PC-3 (cell line): ENCODE data around the gene RAP1GAP. TPM values are rescaled to one million over a fixed set of nuclear protein-coding genes. Genes with fewer than 3 reads are reported as not detected.

Source experiments
- ATAC-seq: fragments of 200-7000 bp; cut with Tn5 transposase; 2 replicates; pipeline ENCODE4 v1.9.1; 2020; ENCODE audit warnings: mild to moderate bottlenecking, moderate library complexity
- BruUV-seq: library from RNA; stranded (reverse); fragments of 400-500 nt; replicated peaks from 2 replicates; lab custom pipeline; 2021; lab: Mats Ljungman, UMichigan
- CTCF ChIA-PET: fragments of 300-600 bp; sonication (Branson Sonifier 250); formaldehyde crosslinking; loops from one replicate; lab custom pipeline; 2022; ENCODE audit warnings: antibody characterized with exemption; lab: Charles Lee
- POLR2A ChIA-PET: fragments of 300-600 bp; sonication (Branson Sonifier 250); formaldehyde crosslinking; loops from one replicate; lab custom pipeline; 2022; ENCODE audit warnings: antibody characterized with exemption; ENCODE audit not compliant: unreplicated experiment; lab: Charles Lee
- DNase-seq: peaks from one replicate; pipeline ENCODE4 v3.0.0-alpha.2; 2015
- H2AFZ ChIP-seq: fragments of 300-600 bp; sonication (generic); 2 replicates; pipeline ENCODE4 v1.6.0; 2016; ENCODE audit warnings: antibody characterized with exemption, low read length
- H3F3A ChIP-seq: fragments of 300-600 bp; sonication (generic); one replicate; pipeline ENCODE4 v1.6.0; 2017; ENCODE audit warnings: antibody characterized with exemption, low read length, control low read depth, mild to moderate bottlenecking; ENCODE audit not compliant: unreplicated experiment
- H3K27ac ChIP-seq: fragments of 300-600 bp; sonication (generic); 2 replicates; pipeline ENCODE4 v1.5.1; 2016; ENCODE audit warnings: mild to moderate bottlenecking, low read length
- H3K27me3 ChIP-seq: fragments of 300-600 bp; sonication (generic); 2 replicates; pipeline ENCODE4 v1.6.1; 2016; ENCODE audit warnings: low read length, mixed read lengths
- H3K36me3 ChIP-seq: fragments of 300-600 bp; sonication (generic); 2 replicates; pipeline ENCODE4 v1.6.1; 2016; ENCODE audit warnings: low read depth, mixed run types, low read length, mixed read lengths
- H3K4me1 ChIP-seq: fragments of 300-600 bp; sonication (generic); 2 replicates; pipeline ENCODE4 v1.5.1; 2016; ENCODE audit warnings: low read length; ENCODE audit not compliant: insufficient read depth
- H3K4me2 ChIP-seq: fragments of 300-600 bp; sonication (generic); 2 replicates; pipeline ENCODE4 v1.6.0; 2016; ENCODE audit warnings: low read length
- H3K4me3 ChIP-seq: fragments of 300-600 bp; sonication (generic); 2 replicates; pipeline ENCODE4 v1.5.1; 2016; ENCODE audit warnings: mild to moderate bottlenecking, low read length, mixed read lengths
- H3K79me2 ChIP-seq: fragments of 300-600 bp; sonication (generic); 2 replicates; pipeline ENCODE4 v1.6.1; 2017; ENCODE audit warnings: low read length, mixed read lengths
- H3K9ac ChIP-seq: fragments of 300-600 bp; sonication (generic); 2 replicates; pipeline ENCODE4 v1.6.0; 2016; ENCODE audit warnings: mild to moderate bottlenecking, low read length
- H3K9me2 ChIP-seq: fragments of 300-600 bp; sonication (generic); replicated peaks from 2 replicates; pipeline ENCODE4 v1.6.1; 2016; ENCODE audit warnings: mixed run types, low read length, mixed read lengths
- H3K9me3 ChIP-seq: fragments of 300-600 bp; sonication (generic); 2 replicates; pipeline ENCODE4 v1.6.1; 2016; ENCODE audit warnings: low read length, mixed read lengths
- H4K20me1 ChIP-seq: fragments of 300-600 bp; sonication (generic); 2 replicates; pipeline ENCODE4 v1.6.1; 2016; ENCODE audit warnings: low read length, mixed read lengths
- EZH2 ChIP-seq: fragments of 300-600 bp; sonication (generic); IDR thresholded peaks from one replicate; pipeline ENCODE4 v1.6.1; 2017; ENCODE audit warnings: antibody characterized with exemption, mild to moderate bottlenecking, low read length; ENCODE audit not compliant: unreplicated experiment
- EZH2phosphoT487 ChIP-seq: fragments of 300-600 bp; sonication (generic); IDR thresholded peaks from 2 replicates; pipeline ENCODE4 v1.6.1; 2018; ENCODE audit warnings: mild to moderate bottlenecking, antibody characterized with exemption, low read length, borderline replicate concordance
- intact Hi-C: fragments of 100-400 bp; cut with micrococcal nuclease; formaldehyde crosslinking; loops from 2 replicates; pipeline ENCODE4 v1.9.0; 2023
- total RNA-seq: library from RNA; depleted of rRNA; stranded (reverse); fragments of >200 nt; gene quantifications from 2 replicates; pipeline ENCODE4 v1.2.3, GENCODE V29; 2014
- TF ChIP-seq, protein P1 (sequence below): fragments of 300-600 bp; sonication (generic); conservative IDR thresholded peaks from 2 replicates; pipeline ENCODE4 v1.5.1; 2017; ENCODE audit warnings: antibody characterized with exemption, low read depth, mild to moderate bottlenecking, low read length

RAP1GAP gene
- total RNA-seq, 1 experiment from 2014 or later, result 12.1 TPM

DNA sequence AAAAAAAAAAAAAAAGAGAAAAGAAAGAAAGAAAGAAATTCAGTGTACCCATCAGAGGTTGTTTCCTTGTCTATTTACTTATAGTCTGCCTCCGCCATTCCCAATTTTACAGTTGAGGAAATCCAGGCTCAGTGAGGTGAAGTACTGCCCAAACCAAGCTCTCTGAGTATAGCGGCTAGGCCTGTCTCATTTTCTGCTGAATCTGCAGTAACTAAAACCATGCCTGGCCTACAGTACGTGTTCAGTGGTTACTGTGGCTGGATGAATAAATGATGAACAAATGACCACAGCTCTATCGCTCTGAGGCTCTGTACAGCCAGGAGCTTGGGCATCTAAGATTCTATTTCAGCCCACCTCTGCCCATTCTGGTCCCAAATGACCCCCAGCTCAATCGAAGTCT, 24.3 kb downstream of the RAP1GAP start:
- Histone ChIP-seq H3K27me3 (no peaks in the 10 kb centered on the region), H3K36me3 (no peaks in the 10 kb centered on the region), H3K4me3 (no peak overlapping the region), H2AFZ (no peak overlapping the region), H3K4me2 (no peak overlapping the region), H3K4me1 (no peaks in the 10 kb centered on the region), H3K27ac (no peak overlapping the region), H4K20me1 (no peaks in the 10 kb centered on the region), H3K9me3 (no peaks in the 10 kb centered on the region), H3K79me2 (no peaks in the 10 kb centered on the region), H3F3A (no peaks in the 10 kb centered on the region), H3K9me2 (no peaks in the 10 kb centered on the region), H3K9ac (no peak overlapping the region)
- intact Hi-C loops, result no loop called here
- ChIA-PET POLR2A (no interaction called here), CTCF (no interaction called here)
- ATAC-seq, result no peak
- no TSS peak for BruUV-seq
- TF ChIP-seq, protein P1, sequence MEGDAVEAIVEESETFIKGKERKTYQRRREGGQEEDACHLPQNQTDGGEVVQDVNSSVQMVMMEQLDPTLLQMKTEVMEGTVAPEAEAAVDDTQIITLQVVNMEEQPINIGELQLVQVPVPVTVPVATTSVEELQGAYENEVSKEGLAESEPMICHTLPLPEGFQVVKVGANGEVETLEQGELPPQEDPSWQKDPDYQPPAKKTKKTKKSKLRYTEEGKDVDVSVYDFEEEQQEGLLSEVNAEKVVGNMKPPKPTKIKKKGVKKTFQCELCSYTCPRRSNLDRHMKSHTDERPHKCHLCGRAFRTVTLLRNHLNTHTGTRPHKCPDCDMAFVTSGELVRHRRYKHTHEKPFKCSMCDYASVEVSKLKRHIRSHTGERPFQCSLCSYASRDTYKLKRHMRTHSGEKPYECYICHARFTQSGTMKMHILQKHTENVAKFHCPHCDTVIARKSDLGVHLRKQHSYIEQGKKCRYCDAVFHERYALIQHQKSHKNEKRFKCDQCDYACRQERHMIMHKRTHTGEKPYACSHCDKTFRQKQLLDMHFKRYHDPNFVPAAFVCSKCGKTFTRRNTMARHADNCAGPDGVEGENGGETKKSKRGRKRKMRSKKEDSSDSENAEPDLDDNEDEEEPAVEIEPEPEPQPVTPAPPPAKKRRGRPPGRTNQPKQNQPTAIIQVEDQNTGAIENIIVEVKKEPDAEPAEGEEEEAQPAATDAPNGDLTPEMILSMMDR, result no peak
- no peak for TF ChIP-seq EZH2phosphoT487
- DNase-seq, result no peak

DNA sequence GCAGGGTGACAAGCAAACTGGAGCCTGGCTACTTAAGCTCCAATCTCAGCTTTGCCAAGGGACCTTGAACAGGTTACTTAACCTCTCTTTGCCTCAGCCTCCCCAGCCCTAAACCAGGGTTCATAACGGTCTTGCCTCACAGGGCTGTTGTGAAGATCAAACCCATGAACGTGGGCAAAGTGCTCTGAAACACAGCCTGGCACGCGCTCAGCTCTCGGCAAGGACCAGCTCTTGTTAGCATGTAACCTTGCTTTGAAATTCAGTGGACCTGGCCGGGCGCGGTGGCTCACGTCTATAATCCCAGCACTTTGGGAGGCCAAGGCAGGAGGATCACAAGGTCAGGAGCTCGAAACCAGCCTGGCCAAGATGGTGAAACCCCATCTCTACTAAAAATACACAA, 24.8 kb downstream of the RAP1GAP start:
- Histone ChIP-seq H3K79me2 (no peaks in the 10 kb centered on the region), H2AFZ (no peak overlapping the region), H3K9ac (no peak overlapping the region), H3K27ac (no peak overlapping the region), H3K4me1 (peaks cover 3% of the 10 kb centered on the region), H3K9me2 (no peaks in the 10 kb centered on the region), H4K20me1 (no peaks in the 10 kb centered on the region), H3K9me3 (no peaks in the 10 kb centered on the region), H3K36me3 (no peaks in the 10 kb centered on the region), H3F3A (no peaks in the 10 kb centered on the region), H3K4me3 (no peak overlapping the region), H3K4me2 (no peak overlapping the region), H3K27me3 (no peaks in the 10 kb centered on the region)
- no TSS peak for BruUV-seq
- ChIA-PET POLR2A (no interaction called here), CTCF (no interaction called here)
- no peak for DNase-seq
- TF ChIP-seq EZH2phosphoT487 (no peak), EZH2 (no peak)
- TF ChIP-seq, protein P1, result no peak
- intact Hi-C loops, result no loop called here
- no peak for ATAC-seq

DNA sequence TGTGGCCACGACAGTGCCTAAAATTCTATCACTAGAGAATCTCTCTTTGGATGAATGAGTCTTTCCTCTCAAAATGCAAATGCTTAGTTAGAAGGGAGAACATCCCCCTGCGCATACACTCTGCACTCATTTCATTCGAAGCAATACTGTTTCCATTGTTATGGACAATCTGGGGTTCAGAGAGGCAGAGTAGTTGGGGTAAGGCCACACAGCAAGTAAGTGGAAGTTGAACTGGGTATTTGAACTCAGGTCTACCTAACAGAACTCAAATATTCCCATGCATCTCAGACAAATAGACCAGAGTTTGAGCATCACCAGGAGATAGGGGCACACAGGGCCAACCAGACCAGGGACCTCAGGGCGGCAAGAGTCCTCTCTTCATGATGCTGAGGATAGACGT, 25.5 kb downstream of the RAP1GAP start:
- CTCF ChIA-PET, result no interaction called here
- no peak for DNase-seq

More for the DNA sequence above, 25.5 kb downstream of the RAP1GAP start:
- Histone ChIP-seq H2AFZ (no peak overlapping the region), H3K9me3 (no peaks in the 10 kb centered on the region), H3K27me3 (no peaks in the 10 kb centered on the region), H3F3A (no peaks in the 10 kb centered on the region), H3K79me2 (no peaks in the 10 kb centered on the region), H4K20me1 (no peaks in the 10 kb centered on the region), H3K9me2 (no peaks in the 10 kb centered on the region), H3K4me3 (no peak overlapping the region), H3K4me1 (peaks cover 11% of the 10 kb centered on the region), H3K4me2 (no peak overlapping the region), H3K27ac (no peak overlapping the region), H3K36me3 (no peaks in the 10 kb centered on the region), H3K9ac (no peak overlapping the region)
- no peak for ATAC-seq
- POLR2A ChIA-PET, result no interaction called here
- intact Hi-C loops, result no loop called here
- TF ChIP-seq, protein P1, result no peak
- TF ChIP-seq EZH2phosphoT487 (no peak), EZH2 (no peak)
- no TSS peak for BruUV-seq
